ENCODE data around the gene PLA2G4B. TPM values are rescaled to one million over a fixed set of nuclear protein-coding genes. Genes with fewer than 3 reads are reported as not detected.

Gene PLA2G4B
- total RNA-seq, 4 donors from 2014 or later = 0.13 to 11.5 TPM; not detected in 2

DNA sequence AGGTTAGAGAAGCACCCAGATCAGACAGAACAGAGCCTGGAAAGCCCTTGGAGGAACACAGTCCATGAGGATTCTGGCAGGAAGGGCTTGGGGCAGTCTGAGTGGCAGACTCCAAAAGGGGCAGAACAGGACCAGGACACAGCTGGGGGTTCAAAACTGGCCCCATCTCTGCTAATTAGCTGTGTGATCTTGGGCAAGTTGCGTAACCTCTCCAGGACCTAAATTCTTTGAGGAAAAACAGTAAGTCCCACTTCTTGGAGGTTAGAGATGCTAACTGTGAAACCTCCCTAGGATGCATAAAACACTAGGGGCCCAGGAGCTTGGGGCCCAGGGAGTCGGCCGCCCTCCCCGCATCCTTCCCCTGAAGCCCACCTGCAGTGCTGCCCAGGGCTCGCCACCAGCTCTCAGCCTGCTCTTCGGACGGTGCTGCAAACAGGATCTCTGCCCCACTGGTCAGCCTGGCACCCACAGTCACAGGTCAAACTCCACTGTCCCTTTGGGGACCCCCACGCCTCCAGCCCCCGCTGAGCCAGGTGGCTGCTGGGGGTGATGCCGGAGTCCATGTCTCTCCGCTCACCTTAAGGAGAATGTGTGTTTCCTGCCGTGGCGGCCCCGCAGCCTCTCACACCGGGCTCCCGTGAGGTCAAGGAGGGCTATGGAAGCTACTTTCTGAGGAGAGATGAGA, 12.0 kb downstream of the PLA2G4B start:
- H3K9me3 ChIP-seq = no peaks in the 10 kb centered on the region
- DNase-seq = no peak
- H3K27ac ChIP-seq = no peak overlapping the region
- H3K27me3 ChIP-seq = peaks cover 10 to 14% (median 11%) of the 10 kb centered on the region in 3 donors
- TF ChIP-seq CTCF (IDR thresholded peaks at IDR 0.05 in 4 of 5, conservative IDR thresholded peaks at IDR 0.05 in 1 of 5) (no peak), POLR2A (IDR thresholded peaks at IDR 0.05) (no peak)
- ATAC-seq = no peak
- no peaks in the 10 kb centered on the region for H3K4me1 ChIP-seq
- H3K36me3 ChIP-seq = peaks cover 0 to 28% of the 10 kb centered on the region in 2 donors
- intact Hi-C loops (cut with DNase I; ENCODE audit: low total_unique reads) = no loop called here
- in situ Hi-C loops (cut with MboI; ENCODE audit: low sequenced_read_pairs in 4 of 4) = no loop called here
- H3K4me3 ChIP-seq = no peak overlapping the region

- in situ Hi-C loops (cut with MboI; ENCODE audit: low sequenced_read_pairs in 4 of 4) = no loop called here
- ATAC-seq = no peak
- intact Hi-C loops (cut with DNase I; ENCODE audit: low total_unique reads) = no loop called here
These were observed 12.5 kb downstream of the PLA2G4B start for GRCh38 chr15:41851167-41851523.

GRCh38 chr15:41851755-41852370, 13.2 kb downstream of the PLA2G4B start:
- ATAC-seq = no peak
- Histone ChIP-seq H3K27ac (no peak overlapping the region), H3K36me3 (peaks cover 0 to 16% of the 10 kb centered on the region in 2 donors), H3K4me3 (no peak overlapping the region), H3K27me3 (peaks cover 10 to 14% (median 13%) of the 10 kb centered on the region in 3 donors), H3K4me1 (no peaks in the 10 kb centered on the region), H3K9me3 (no peaks in the 10 kb centered on the region)
- in situ Hi-C loops (cut with MboI; ENCODE audit: low sequenced_read_pairs in 4 of 4) = no loop called here
- no peak for DNase-seq
- TF ChIP-seq CTCF (IDR thresholded peaks at IDR 0.05 in 4 of 5, conservative IDR thresholded peaks at IDR 0.05 in 1 of 5) = no peak
- intact Hi-C loops (cut with DNase I; ENCODE audit: low total_unique reads) = no loop called here

More at GRCh38 chr15:41851167-41851523, 12.5 kb downstream of the PLA2G4B start:
- Histone ChIP-seq H3K4me3 (no peak overlapping the region), H3K9me3 (no peaks in the 10 kb centered on the region), H3K36me3 (peaks cover 0 to 23% of the 10 kb centered on the region in 2 donors), H3K27me3 (peaks cover 10 to 14% (median 13%) of the 10 kb centered on the region in 3 donors), H3K4me1 (no peaks in the 10 kb centered on the region), H3K27ac (no peak overlapping the region)
- no peak for DNase-seq
- TF ChIP-seq CTCF (IDR thresholded peaks at IDR 0.05 in 4 of 5, conservative IDR thresholded peaks at IDR 0.05 in 1 of 5) (no peak), POLR2A (IDR thresholded peaks at IDR 0.05) (no peak)

DNA sequence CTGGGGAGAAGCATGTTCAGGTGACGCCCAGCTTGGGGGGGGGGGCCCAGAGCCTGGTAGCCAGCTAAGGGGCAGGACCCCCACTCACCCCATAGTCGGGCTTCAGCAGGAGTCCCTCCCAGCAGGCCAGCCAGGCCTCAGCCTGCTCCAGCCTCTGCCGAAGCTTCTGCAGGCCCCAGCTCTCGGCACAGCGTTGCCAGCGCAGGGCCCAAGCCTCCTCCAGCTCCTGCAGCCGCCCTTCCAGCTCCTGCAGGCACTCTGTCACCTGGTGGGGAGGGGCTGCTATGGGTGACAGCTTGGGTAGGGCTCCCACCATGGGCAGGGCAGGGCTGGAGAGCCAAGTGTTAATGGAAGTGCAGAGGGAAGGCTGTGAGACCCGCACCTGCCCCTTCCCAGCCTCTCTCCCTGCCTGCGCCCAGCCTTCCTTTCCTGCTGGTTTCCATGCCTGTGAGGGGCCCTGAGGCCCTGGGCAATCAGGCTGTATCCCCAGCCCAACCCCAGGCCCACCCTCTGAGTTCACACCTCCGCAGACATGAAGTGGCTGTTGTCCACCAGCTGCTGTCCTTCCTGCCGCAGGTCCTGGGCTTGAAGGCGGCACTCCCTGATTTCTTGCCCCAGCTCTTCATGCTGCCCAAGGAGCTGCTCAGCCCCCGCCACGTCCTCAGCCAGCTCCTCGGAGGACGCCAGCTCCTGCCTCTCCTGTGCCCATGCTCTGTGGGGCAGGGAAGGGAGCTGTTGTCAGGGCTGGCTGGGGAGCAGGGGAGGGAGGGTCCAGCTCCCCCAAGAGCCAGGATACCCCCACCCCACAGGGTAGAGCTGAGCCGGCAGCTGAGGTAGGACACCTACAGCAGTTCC, 14.3 kb downstream of the PLA2G4B start:
- ATAC-seq (no peak), DNase-seq (no peak)
- TF ChIP-seq CTCF (IDR thresholded peaks at IDR 0.05 in 4 of 5, conservative IDR thresholded peaks at IDR 0.05 in 1 of 5) = no peak
- TF ChIP-seq POLR2A (IDR thresholded peaks at IDR 0.05) = no peak
- intact Hi-C loops (cut with DNase I; ENCODE audit: low total_unique reads) (no loop called here), in situ Hi-C loops (cut with MboI; ENCODE audit: low sequenced_read_pairs in 4 of 4) (no loop called here)
- Histone ChIP-seq H3K27ac (no peak overlapping the region), H3K4me3 (no peak overlapping the region), H3K27me3 (peaks cover 10 to 14% (median 13%) of the 10 kb centered on the region in 3 donors), H3K36me3 (peaks cover 0 to 5% of the 10 kb centered on the region in 2 donors), H3K9me3 (no peaks in the 10 kb centered on the region), H3K4me1 (no peaks in the 10 kb centered on the region)
